Measurements from ENCODE around the gene FAM229A.

FAM229A gene

GRCh38 chr1:32327204-32327603 lies 35.1 kb downstream of the FAM229A start:
- DNase-seq = no peak

DNA sequence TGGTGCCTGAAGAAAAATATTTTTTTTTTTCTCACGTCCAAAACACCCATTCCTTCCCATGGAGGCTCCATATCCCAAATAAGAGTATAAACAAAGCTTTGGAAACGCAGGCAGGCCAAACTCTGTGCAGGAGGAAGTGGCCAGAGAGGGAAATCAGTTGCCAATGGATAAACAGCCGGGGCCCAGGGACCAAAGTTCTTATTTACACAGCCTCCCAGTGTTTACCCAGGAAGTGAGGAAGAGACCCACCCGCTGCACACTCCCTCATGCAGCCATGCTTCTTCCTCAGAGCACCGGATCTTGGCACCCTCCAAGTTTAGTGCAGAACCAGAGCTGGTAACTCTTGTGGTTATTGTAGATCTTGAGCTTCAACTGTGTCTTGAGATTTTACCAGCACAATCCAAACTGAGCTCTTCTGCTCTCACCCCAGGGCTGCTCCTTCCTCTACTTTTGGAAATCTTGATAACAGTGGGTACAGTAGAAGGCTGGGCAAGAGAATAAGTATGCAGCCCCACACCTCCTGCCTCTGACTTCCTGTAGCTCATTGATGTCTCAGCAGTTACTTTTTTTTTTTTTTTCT lies 40.5 kb downstream of the FAM229A start:
- DNase-seq = no peak

DNA sequence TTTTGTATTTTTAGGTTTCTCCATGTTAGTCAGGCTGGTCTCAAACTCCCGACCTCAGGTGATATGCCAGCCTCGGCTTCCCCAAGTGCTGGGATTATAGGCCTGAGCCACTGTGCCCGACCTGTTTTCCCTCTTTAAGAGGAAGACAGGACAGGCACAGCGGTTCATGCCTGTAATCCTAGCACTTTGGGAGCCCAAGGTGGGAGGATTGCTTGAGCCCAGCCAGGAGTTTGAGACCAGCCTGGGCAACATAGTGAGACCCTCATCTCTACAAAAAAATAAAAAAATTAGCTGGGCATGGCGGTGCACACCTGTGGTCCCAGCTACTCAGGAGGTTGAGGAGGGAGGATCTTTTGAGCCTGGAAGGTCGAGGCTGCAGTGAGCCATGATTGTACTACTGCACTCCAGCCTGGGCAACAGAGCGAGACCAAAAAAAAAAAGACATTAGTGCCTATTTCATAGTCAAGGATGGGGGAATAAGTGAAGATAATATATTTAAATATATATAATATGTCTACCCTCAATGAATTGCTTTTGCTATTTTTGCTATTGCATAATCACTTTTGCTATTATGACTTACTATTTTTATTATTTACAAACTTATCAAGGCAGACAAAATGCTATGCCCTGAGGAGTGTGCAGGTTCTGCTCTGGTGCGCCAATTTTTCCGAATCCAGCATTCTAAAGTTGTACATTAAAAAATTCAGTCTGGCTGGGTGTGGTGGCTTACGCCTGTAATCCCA lies 44.0 kb downstream of the FAM229A start:
- DNase-seq = no peak

GRCh38 chr1:32316903-32317277 lies 45.4 kb downstream of the FAM229A start:
- no peak for DNase-seq

DNA sequence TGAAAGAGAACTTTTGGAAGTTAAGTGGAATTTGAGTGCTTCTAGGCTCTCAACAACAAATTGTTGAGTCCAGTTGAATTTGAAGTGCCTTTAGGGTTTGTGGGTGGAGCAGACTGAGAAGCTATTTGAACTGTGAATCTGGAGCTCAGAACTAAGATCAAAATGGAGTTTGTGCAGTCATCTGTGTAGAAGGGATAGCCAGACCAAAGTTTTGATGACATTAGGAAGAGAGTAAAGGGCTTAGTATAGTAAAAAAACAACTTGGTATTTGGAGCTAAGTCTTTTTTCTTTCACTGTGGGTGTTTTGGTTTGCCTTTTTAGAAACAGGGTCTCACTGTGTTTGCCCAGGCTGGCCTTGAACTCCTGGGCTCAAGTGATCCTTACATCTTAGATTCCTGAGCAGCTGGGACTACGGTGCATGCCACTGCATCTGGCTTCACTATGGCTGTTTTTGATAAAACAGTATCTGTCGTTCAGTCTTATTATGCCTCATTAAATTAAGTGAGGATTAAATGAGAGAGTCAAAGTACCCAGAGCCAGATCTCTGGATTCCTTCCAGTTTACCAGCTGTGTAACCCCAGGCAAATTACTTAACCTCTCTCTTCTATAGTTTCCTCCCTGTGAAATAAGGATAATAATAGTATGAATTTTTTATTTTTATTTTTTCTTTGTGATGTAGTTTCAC lies 50.4 kb downstream of the FAM229A start:
- no peak for DNase-seq

Measured in fibroblast of skin of abdomen (primary cell).